Spleen (tissue), 11 donors: ENCODE data around the gene SPO11. TPM values are rescaled to one million over a fixed set of nuclear protein-coding genes. Genes with fewer than 3 reads are reported as not detected.
A peak's percentile ranks its signal among the peaks of the same experiment; 100 is the strongest.

Source experiments
- DNase-seq: peaks from one replicate; pipeline ENCODE4 v3.0.0-alpha.2; 2020
- H3K27ac ChIP-seq, 8 donors: fragments of 200-600 bp; sonication (generic) in 7 of 8; 1 replicate in 4 of 8; 2 replicates in 4 of 8; pipeline versions ENCODE4 v1.5.0 to v1.8.0; 2016 to 2021; ENCODE audit warnings: inconsistent platforms in 4 of 8, mild to moderate bottlenecking in 4 of 8, moderate library complexity in 1 of 8
- H3K27me3 ChIP-seq, 7 donors: fragments of 200-600 bp; sonication (generic) in 6 of 7; replicated peaks in 1 of 7; 1 replicate in 4 of 7; 2 replicates in 3 of 7; pipeline versions ENCODE4 v1.5.0 to v1.8.0; 2016 to 2021; ENCODE audit warnings: inconsistent platforms in 3 of 7, mild to moderate bottlenecking in 1 of 7
- H3K36me3 ChIP-seq, 6 donors: fragments of 200-600 bp; sonication (generic) in 5 of 6; 1 replicate in 4 of 6; 2 replicates in 2 of 6; pipeline versions ENCODE4 v1.5.0 to v1.8.0; 2016 to 2021; ENCODE audit warnings: inconsistent platforms in 2 of 6
- H3K4me1 ChIP-seq, 6 donors: fragments of 200-600 bp; sonication (generic) in 5 of 6; 1 replicate in 3 of 6; 2 replicates in 3 of 6; pipeline versions ENCODE4 v1.5.0 to v1.8.0; 2016 to 2021; ENCODE audit warnings: inconsistent platforms in 3 of 6
- H3K4me3 ChIP-seq, 8 donors: fragments of 200-600 bp; sonication (generic) in 7 of 8; 1 replicate in 4 of 8; 2 replicates in 4 of 8; pipeline versions ENCODE4 v1.5.0 to v1.8.0; 2016 to 2021; ENCODE audit warnings: inconsistent platforms in 4 of 8, mild to moderate bottlenecking in 4 of 8, moderate library complexity in 2 of 8
- H3K9me3 ChIP-seq, 8 donors: fragments of 200-600 bp; sonication (generic) in 7 of 8; 1 replicate in 4 of 8; 2 replicates in 4 of 8; pipeline versions ENCODE4 v1.5.0 to v1.8.0; 2016 to 2021; ENCODE audit warnings: inconsistent platforms in 4 of 8
- POLR2A ChIP-seq, 3 donors: fragments of 450-650 bp; IDR thresholded peaks; one replicate each; pipeline ENCODE4 v1.5.1; 2017; ENCODE audit warnings: antibody characterized with exemption in 3 of 3, mild to moderate bottlenecking in 1 of 3
- POLR2AphosphoS5 ChIP-seq, 3 donors: sonication (generic); formaldehyde crosslinking; IDR thresholded peaks; one replicate each; pipeline ENCODE4 v1.5.1; 2017; ENCODE audit warnings: antibody characterized with exemption in 3 of 3
- WGBS, 5 donors: extraction: QIAGEN DNeasy Blood & Tissue Kit in 3 of 5; methylation state at CpG; one replicate each; pipeline versions ENCODE4 v1.1.5 to v1.1.7; 2013 to 2018; 5-methylcytosine and 5-hydroxymethylcytosine counted together
- intact Hi-C: fragments of 100-400 bp; cut with DNase I; formaldehyde crosslinking; loops from one replicate; pipeline ENCODE4 v1.15.0; 2023; ENCODE audit warnings: low total_unique reads
- polyA plus RNA-seq, 3 donors: library from polyadenylated mRNA; stranded (reverse); fragments of 200-250 nt; gene quantifications; one replicate each; pipeline ENCODE4 v1.2.1, GENCODE V29; 2013
- total RNA-seq, 7 donors: library from RNA; depleted of rRNA in 3 of 7; stranded (reverse); fragments of >200 nt in 3 of 7; fragmentation: NEBNext Ultra II Directional in 4 of 7; extraction: Animal tissue kit (Norgen Biotek cat#: 25700) in 4 of 7; gene quantifications; one replicate each; pipeline versions ENCODE4 v1.1.0 to v1.2.1, GENCODE V29; 2016 to 2021
- TF ChIP-seq, protein P1 (sequence below), 11 experiments: fragments of 200-600 bp in 7 of 11; fragments of 450-650 bp in 4 of 11; sonication (generic) in 4 of 11; IDR thresholded peaks in 8 of 11; conservative IDR thresholded peaks in 3 of 11; 1 replicate in 7 of 11; 2 replicates in 4 of 11; pipeline versions ENCODE4 v1.4.0 to v1.8.0; 2016 to 2021; ENCODE audit warnings: antibody characterized with exemption in 11 of 11, inconsistent platforms in 4 of 11, mild to moderate bottlenecking in 1 of 11
- donor health status: healthy with polysubstance abuse.
- donor health status: DM: no; HTN: no; CAD: no; lungs with moderate emphysema.
- donor health status: DM: no; HTN: no; CAD: no.
- donor health status: Bipolar disorder and iron deficiency.
- donor health status: healthy.
- donor health status: DM: no; HTN: no; CAD: no.
- donor health status: DM: yes; HTN: yes; CAD: no.

The SPO11 gene
- total and polyA plus RNA-seq, 10 donors, result not detected

GRCh38 chr20:57389695-57390603 lies 60.3 kb downstream of the SPO11 start:
- peaks cover 0 to 29% (median 18%) of the 10 kb centered on the region in 6 donors for H3K36me3 ChIP-seq
- no peaks in the 10 kb centered on the region for H3K27me3 ChIP-seq
- peak; percentile 9 to 21 (median 20) for TF ChIP-seq POLR2AphosphoS5 (IDR thresholded peaks at IDR 0.05)
- TF ChIP-seq, protein P1, sequence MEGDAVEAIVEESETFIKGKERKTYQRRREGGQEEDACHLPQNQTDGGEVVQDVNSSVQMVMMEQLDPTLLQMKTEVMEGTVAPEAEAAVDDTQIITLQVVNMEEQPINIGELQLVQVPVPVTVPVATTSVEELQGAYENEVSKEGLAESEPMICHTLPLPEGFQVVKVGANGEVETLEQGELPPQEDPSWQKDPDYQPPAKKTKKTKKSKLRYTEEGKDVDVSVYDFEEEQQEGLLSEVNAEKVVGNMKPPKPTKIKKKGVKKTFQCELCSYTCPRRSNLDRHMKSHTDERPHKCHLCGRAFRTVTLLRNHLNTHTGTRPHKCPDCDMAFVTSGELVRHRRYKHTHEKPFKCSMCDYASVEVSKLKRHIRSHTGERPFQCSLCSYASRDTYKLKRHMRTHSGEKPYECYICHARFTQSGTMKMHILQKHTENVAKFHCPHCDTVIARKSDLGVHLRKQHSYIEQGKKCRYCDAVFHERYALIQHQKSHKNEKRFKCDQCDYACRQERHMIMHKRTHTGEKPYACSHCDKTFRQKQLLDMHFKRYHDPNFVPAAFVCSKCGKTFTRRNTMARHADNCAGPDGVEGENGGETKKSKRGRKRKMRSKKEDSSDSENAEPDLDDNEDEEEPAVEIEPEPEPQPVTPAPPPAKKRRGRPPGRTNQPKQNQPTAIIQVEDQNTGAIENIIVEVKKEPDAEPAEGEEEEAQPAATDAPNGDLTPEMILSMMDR (IDR thresholded peaks at IDR 0.05 in 8 of 11, conservative IDR thresholded peaks at IDR 0.05 in 3 of 11), result peak in 2 of 11 experiments; percentile 0 to 24
- TF ChIP-seq POLR2A (IDR thresholded peaks at IDR 0.05), result no peak
- intact Hi-C loops, result loop anchor here (5.0 kb wide), 1 partner anchor 227 kb away; no protein-coding TSS in a partner anchor
- H3K27ac ChIP-seq, result peak overlapping the region; percentile 67 to 98 (median 84)
- peak overlapping the region; percentile 6 to 94 (median 39) for H3K4me3 ChIP-seq
- H3K9me3 ChIP-seq, result no peaks in the 10 kb centered on the region
- H3K4me1 ChIP-seq, result peaks cover 35 to 81% (median 61%) of the 10 kb centered on the region in 6 donors
- WGBS, 5 donors, result 6 to 12% (median 7%) methylated on average over 32 to 52 of the region's 52 CpGs
- peak; percentile 90 for DNase-seq

- Histone ChIP-seq H3K9me3 (no peaks in the 10 kb centered on the region), H3K4me1 (peaks cover 43 to 81% (median 63%) of the 10 kb centered on the region in 6 donors), H3K36me3 (peaks cover 0 to 30% (median 26%) of the 10 kb centered on the region in 6 donors), H3K27me3 (no peaks in the 10 kb centered on the region), H3K4me3 (peak within 1 kb of the TSS; percentile 64 to 94 (median 76)), H3K27ac (peak within 1 kb of the TSS; percentile 80 to 98 (median 92))
- DNase-seq, result peak; percentile 95
- peak; percentile 51 to 67 (median 62) for TF ChIP-seq POLR2AphosphoS5 (IDR thresholded peaks at IDR 0.05)
- TF ChIP-seq POLR2A (IDR thresholded peaks at IDR 0.05), result no peak
- TF ChIP-seq, protein P1 (IDR thresholded peaks at IDR 0.05 in 8 of 11, conservative IDR thresholded peaks at IDR 0.05 in 3 of 11), result peak in 1 of 11 experiments; percentile 4
- intact Hi-C loops, result no loop called here
- 15 to 24% (median 19%) methylated on average over 41 to 78 of the region's 78 CpGs for WGBS, 5 donors
These were observed 61.2 kb downstream of the SPO11 start, which contains the start of gene RBM38 for GRCh38 chr20:57390604-57391438. Gene RBM38, plus strand, starts transcription at chr20:57391396. Its CDS starts 186 bp downstream, at chr20:57391582.

DNA sequence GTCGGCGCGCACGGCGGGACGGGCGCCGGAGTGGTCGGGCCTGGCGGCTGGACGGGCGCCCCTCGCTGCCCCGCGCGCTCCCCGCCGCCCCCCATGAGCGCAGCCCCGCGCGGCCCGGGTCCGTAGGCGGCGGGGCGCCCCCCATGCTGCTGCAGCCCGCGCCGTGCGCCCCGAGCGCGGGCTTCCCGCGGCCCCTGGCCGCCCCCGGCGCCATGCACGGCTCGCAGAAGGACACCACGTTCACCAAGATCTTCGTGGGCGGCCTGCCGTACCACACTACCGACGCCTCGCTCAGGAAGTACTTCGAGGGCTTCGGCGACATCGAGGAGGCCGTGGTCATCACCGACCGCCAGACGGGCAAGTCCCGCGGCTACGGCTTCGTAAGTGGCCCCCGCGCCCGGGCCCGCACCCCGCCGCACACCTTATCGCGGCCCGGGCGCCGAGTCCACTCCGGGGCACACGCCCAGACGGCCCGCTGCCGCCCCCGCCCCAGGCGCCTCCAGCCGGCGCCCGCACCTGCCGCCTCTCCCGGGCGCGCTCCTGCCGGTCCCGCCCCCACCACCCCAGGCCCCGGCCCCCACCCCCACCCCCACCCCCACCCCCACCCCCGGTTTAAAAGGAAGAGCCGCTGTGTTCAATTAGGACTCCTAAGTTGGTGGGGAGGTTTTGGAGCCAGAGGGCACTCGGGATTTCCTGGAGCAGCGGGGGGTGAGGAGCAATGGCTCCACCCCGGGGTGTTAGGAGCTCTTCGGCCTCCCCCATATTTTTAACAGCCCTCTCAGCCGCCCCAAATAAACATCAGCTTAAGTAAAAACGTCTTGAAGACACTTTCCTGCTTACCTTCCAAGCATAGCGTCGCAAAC lies 62.1 kb downstream of the SPO11 start:
- 1 to 7% (median 1%) methylated on average over 15 to 96 of the region's 98 CpGs for WGBS, 5 donors
- H3K4me1 ChIP-seq, result peaks cover 51 to 84% (median 70%) of the 10 kb centered on the region in 6 donors

More for the DNA sequence above, 62.1 kb downstream of the SPO11 start:
- Histone ChIP-seq H3K27me3 (no peaks in the 10 kb centered on the region), H3K4me3 (peak overlapping the region; percentile 64 to 94 (median 76)), H3K27ac (peak overlapping the region; percentile 80 to 98 (median 92)), H3K36me3 (peaks cover 0 to 38% (median 32%) of the 10 kb centered on the region in 6 donors), H3K9me3 (no peaks in the 10 kb centered on the region)
- DNase-seq, result peak; percentile 92
- peak in 1 of 3 donors; percentile 27 for TF ChIP-seq POLR2AphosphoS5 (IDR thresholded peaks at IDR 0.05)
- no peak for TF ChIP-seq POLR2A (IDR thresholded peaks at IDR 0.05)
- intact Hi-C loops, result no loop called here
